Endothelial cell of umbilical vein (primary cell): Measurements from ENCODE around the gene ARMC3. TPM values are rescaled to one million over a fixed set of nuclear protein-coding genes. Genes with fewer than 3 reads are reported as not detected.
A peak's percentile ranks its signal among the peaks of the same experiment; 100 is the strongest.

Experiments
- BruUV-seq: library from RNA; stranded (reverse); fragments of 400-500 nt; replicated peaks from 2 replicates; lab custom pipeline; 2021; lab: Mats Ljungman, UMichigan
- CTCF ChIA-PET: fragments of 300-600, 350-600 bp; sonication (Branson Sonifier 250); formaldehyde crosslinking; loops from one replicate; lab custom pipeline; 2021; ENCODE audit warnings: antibody characterized with exemption, inconsistent platforms; lab: Charles Lee
- POLR2A ChIA-PET: fragments of 300-600, 350-600 bp; sonication (Branson Sonifier 250); formaldehyde crosslinking; loops from one replicate; lab custom pipeline; 2021; ENCODE audit warnings: antibody characterized with exemption, inconsistent platforms; lab: Charles Lee
- DNase-seq: peaks from one replicate; pipeline ENCODE4 v3.0.0-alpha.2; 2011; ENCODE audit warnings: low read depth, low spot score
- FAIRE-seq: peaks from 2 replicates; lab custom pipeline; 2011; peaks lifted over from hg19 to GRCh38; lab: Jason Lieb, UNC
- H2AFZ ChIP-seq: 2 replicates; pipeline ENCODE4 v1.6.0; 2012; ENCODE audit warnings: low read depth, low read length, control low read depth, inconsistent platforms
- H3K27ac ChIP-seq: 2 replicates; pipeline ENCODE4 v1.5.1; 2011; ENCODE audit warnings: low read depth, mild to moderate bottlenecking, control low read depth, low read length, moderate library complexity; ENCODE audit not compliant: insufficient read depth
- H3K27me3 ChIP-seq, 2 experiments: 2 replicates each; pipeline versions ENCODE4 v1.6.0 to v1.6.1; 2011; ENCODE audit warnings: low read length in 2 of 2, mixed read lengths in 1 of 2; ENCODE audit not compliant: control insufficient read depth in 2 of 2, insufficient read depth in 2 of 2
- H3K36me3 ChIP-seq, 2 experiments: 2 replicates in 1 of 2; 3 replicates in 1 of 2; pipeline ENCODE4 v1.5.1; 2011; ENCODE audit warnings: low read length in 2 of 2, mild to moderate bottlenecking in 1 of 2, moderate library complexity in 1 of 2; ENCODE audit not compliant: control insufficient read depth in 2 of 2, insufficient read depth in 2 of 2; ENCODE audit errors: extremely low read depth in 1 of 2
- H3K4me1 ChIP-seq: 3 replicates; pipeline ENCODE4 v1.5.1; 2011; ENCODE audit warnings: mild to moderate bottlenecking, low read length; ENCODE audit not compliant: control insufficient read depth, insufficient read depth; ENCODE audit errors: extremely low read depth
- H3K4me2 ChIP-seq: 2 replicates; pipeline ENCODE4 v1.6.1; 2011; ENCODE audit warnings: low read length, control low read depth, mixed read lengths; ENCODE audit not compliant: insufficient read depth
- H3K4me3 ChIP-seq, 3 experiments: fragments of 200-600 bp in 1 of 3; sonication (generic), shearing (Covaris generic) in 1 of 3; replicated peaks in 1 of 3; 2 replicates each; pipeline ENCODE4 v1.5.1; 2011 to 2016; ENCODE audit warnings: control low read depth in 3 of 3, low read length in 3 of 3, mild to moderate bottlenecking in 2 of 3, inconsistent platforms in 1 of 3, low read depth in 1 of 3, moderate library complexity in 1 of 3; ENCODE audit not compliant: insufficient read depth in 1 of 3
- H3K79me2 ChIP-seq: 2 replicates; pipeline ENCODE4 v1.6.0; 2012; ENCODE audit warnings: low read length, inconsistent platforms; ENCODE audit not compliant: control insufficient read depth, insufficient read depth
- H3K9ac ChIP-seq: replicated peaks from 2 replicates; pipeline ENCODE3; 2011; ENCODE audit warnings: low read length, control low read depth; ENCODE audit not compliant: insufficient read depth; ENCODE audit errors: extremely low read depth
- H3K9me1 ChIP-seq: replicated peaks from 3 replicates; pipeline ENCODE4 v1.6.0; 2011; ENCODE audit warnings: mild to moderate bottlenecking, low read length; ENCODE audit not compliant: control insufficient read depth, insufficient read depth; ENCODE audit errors: extremely low read depth
- H3K9me3 ChIP-seq: replicated peaks from 2 replicates; pipeline ENCODE4 v1.5.1; 2012; ENCODE audit warnings: low read length, inconsistent platforms; ENCODE audit not compliant: control insufficient read depth, insufficient read depth
- H4K20me1 ChIP-seq: replicated peaks from 2 replicates; pipeline ENCODE3; 2011; ENCODE audit warnings: mild to moderate bottlenecking, low read length; ENCODE audit not compliant: control insufficient read depth, insufficient read depth; ENCODE audit errors: extremely low read depth
- CTCF ChIP-seq, 2 donors: IDR thresholded peaks; 1 replicate in 1 of 2; 2 replicates in 1 of 2; pipeline ENCODE4 v1.5.1; 2011; ENCODE audit warnings: low read length in 2 of 2, mild to moderate bottlenecking in 2 of 2, moderate library complexity in 2 of 2, control low read depth in 1 of 2, inconsistent platforms in 1 of 2, low read depth in 1 of 2; ENCODE audit not compliant: insufficient read depth in 1 of 2; ENCODE audit errors: extremely low read depth in 1 of 2
- EZH2 ChIP-seq: IDR thresholded peaks from 2 replicates; pipeline ENCODE4 v1.6.1; 2012; ENCODE audit warnings: borderline replicate concordance, low read depth, mild to moderate bottlenecking, moderate library complexity, low read length, inconsistent platforms; ENCODE audit not compliant: severe bottlenecking
- FOS ChIP-seq: IDR thresholded peaks from 2 replicates; pipeline ENCODE4 v1.6.1; 2011; ENCODE audit warnings: mild to moderate bottlenecking, low read length, moderate library complexity, borderline replicate concordance; ENCODE audit not compliant: insufficient read depth
- GATA2 ChIP-seq: IDR thresholded peaks from 2 replicates; pipeline ENCODE4 v1.7.0; 2011; ENCODE audit warnings: low read depth, mild to moderate bottlenecking, moderate library complexity, mixed read lengths, low read length; ENCODE audit not compliant: insufficient read length, insufficient read depth
- JUN ChIP-seq: IDR thresholded peaks from 2 replicates; pipeline ENCODE4 v1.6.1; 2011; ENCODE audit warnings: borderline replicate concordance, low read depth; ENCODE audit not compliant: insufficient read length, insufficient read depth
- MAX ChIP-seq: IDR thresholded peaks from 2 replicates; pipeline ENCODE4 v1.6.1; 2011; ENCODE audit not compliant: insufficient read depth, insufficient read length
- MYC ChIP-seq: IDR thresholded peaks from one replicate; pipeline ENCODE4 v1.6.1; 2011; ENCODE audit warnings: mild to moderate bottlenecking, low read depth, low read length
- POLR2A ChIP-seq: IDR thresholded peaks from 2 replicates; pipeline ENCODE4 v1.6.1; 2012; ENCODE audit warnings: low read depth, mild to moderate bottlenecking, control low read depth, low read length
- POLR2AphosphoS5 ChIP-seq: IDR thresholded peaks from 2 replicates; pipeline ENCODE4 v1.6.1; 2012; ENCODE audit warnings: low read depth, mild to moderate bottlenecking, control low read depth, low read length, moderate library complexity; ENCODE audit not compliant: insufficient read depth
- dilution Hi-C: fragments of 300-500 bp; cut with MboI; formaldehyde crosslinking; loops from one replicate; pipeline ENCODE4 v1.15.0; 2019; ENCODE audit warnings: low sequenced_read_pairs; ENCODE audit not compliant: extremely low pct_ligation_motif_present
- intact Hi-C: fragments of 100-400 bp; cut with micrococcal nuclease; formaldehyde crosslinking; loops from one replicate; pipeline ENCODE4 v1.10.0; 2022
- polyA plus RNA-seq, 4 experiments: library from polyadenylated mRNA; depleted of rRNA in 3 of 4; stranded (reverse) in 3 of 4; unstranded in 1 of 4; fragments of >200 nt; gene quantifications; 2 replicates each; pipeline versions ENCODE4 v1.2.1 to v1.2.3, GENCODE V29; 2011 to 2012; ENCODE audit warnings: missing spikeins in 1 of 4
- total RNA-seq: library from RNA; stranded (reverse); gene quantifications from 2 replicates; pipeline ENCODE4 v1.2.3, GENCODE V29; 2021

The ARMC3 gene
- total and polyA plus RNA-seq, 2 donors (not counting 3 experiments of a cell fraction or from before 2014, with no cell fraction given): not detected

GRCh38 chr10:22931948-22932347, 4.1 kb downstream of the ARMC3 start:
- no peak overlapping the region for H3K27ac ChIP-seq
- no peaks in the 10 kb centered on the region for H3K36me3 ChIP-seq
- H3K27me3 ChIP-seq: peaks cover 2 to 10% of the 10 kb centered on the region in 2 experiments
- FAIRE-seq (no peak), DNase-seq (peak; percentile 73)
- peaks cover 2% of the 10 kb centered on the region for H4K20me1 ChIP-seq
- H3K4me2 ChIP-seq: peak overlapping the region; percentile 4
- no peaks in the 10 kb centered on the region for H3K79me2 ChIP-seq
- peaks cover 7% of the 10 kb centered on the region for H3K4me1 ChIP-seq
- dilution Hi-C loops (no loop called here), intact Hi-C loops (no loop called here)
- ChIA-PET CTCF (interaction anchor here (1.2 kb wide), 1 partner anchor 13 kb away, joined by 3 read pairs; no protein-coding TSS in a partner anchor), POLR2A (no interaction called here)
- BruUV-seq: no TSS peak
- no peaks in the 10 kb centered on the region for H3K9me1 ChIP-seq
- no peak overlapping the region for H3K4me3 ChIP-seq
- no peak overlapping the region for H2AFZ ChIP-seq
- TF ChIP-seq EZH2 (no peak), POLR2AphosphoS5 (no peak), MAX (no peak), JUN (peak; percentile 47), FOS (peak; percentile 49)
- no peak overlapping the region for H3K9ac ChIP-seq
- H3K9me3 ChIP-seq: no peaks in the 10 kb centered on the region

- H3K4me2 ChIP-seq: no peak overlapping the region
Observed at GRCh38 chr10:22932626-22933370, 4.9 kb downstream of the ARMC3 start.

More at GRCh38 chr10:22932626-22933370, 4.9 kb downstream of the ARMC3 start:
- ChIA-PET POLR2A (no interaction called here), CTCF (interaction anchor here (1.2 kb wide), 1 partner anchor 12 kb away, joined by 3 read pairs; no protein-coding TSS in a partner anchor)
- H3K9ac ChIP-seq: no peak overlapping the region
- BruUV-seq: no TSS peak
- FAIRE-seq (no peak), DNase-seq (no peak)
- peaks cover 2% of the 10 kb centered on the region for H4K20me1 ChIP-seq
- H2AFZ ChIP-seq: no peak overlapping the region
- intact Hi-C loops (no loop called here), dilution Hi-C loops (no loop called here)
- H3K79me2 ChIP-seq: no peaks in the 10 kb centered on the region
- no peak overlapping the region for H3K27ac ChIP-seq
- no peaks in the 10 kb centered on the region for H3K36me3 ChIP-seq
- no peak for TF ChIP-seq MYC
- no peak for TF ChIP-seq GATA2
- TF ChIP-seq FOS: no peak
- TF ChIP-seq CTCF (IDR thresholded peaks at IDR 0.05; ENCODE audit: extremely low read depth in 1 of 2, insufficient read depth in 1 of 2, low read depth in 1 of 2, low read length in 2 of 2): no peak
- no peak for TF ChIP-seq EZH2
- no peak for TF ChIP-seq MAX
- no peak for TF ChIP-seq POLR2A
- no peak for TF ChIP-seq POLR2AphosphoS5
- no peak for TF ChIP-seq JUN
- H3K9me1 ChIP-seq: no peaks in the 10 kb centered on the region
- peaks cover 2 to 5% of the 10 kb centered on the region in 2 experiments for H3K27me3 ChIP-seq
- no peaks in the 10 kb centered on the region for H3K9me3 ChIP-seq
- peaks cover 7% of the 10 kb centered on the region for H3K4me1 ChIP-seq
- no peak overlapping the region for H3K4me3 ChIP-seq
